Measurements from ENCODE around the gene ADAT2.
"Not testable (repeated sequence)": the region's sequence is repeated elsewhere in the genome, so short reads cannot be mapped to it uniquely, and the experiment has no call there.

Gene ADAT2

GRCh38 chr6:143450453-143451371, at the start of gene ADAT2, which contains the start of gene PEX3:
TSS of gene ADAT2 (minus strand) at chr6:143450695. CDS start at chr6:143450658, 37 bp downstream.
TSS of gene PEX3 (plus strand) at chr6:143450805. CDS start at chr6:143451043, 238 bp downstream.
- DNase-seq (ENCODE audit: low spot score): peak; percentile 84

GRCh38 chr6:143498428-143498827, 47.9 kb upstream of the ADAT2 start:
- DNase-seq (ENCODE audit: low spot score): no peak

GRCh38 chr6:143496974-143497373, 46.5 kb upstream of the ADAT2 start:
- no peak for DNase-seq (ENCODE audit: low spot score)

- no peak for DNase-seq (ENCODE audit: low spot score)
These were observed 40.3 kb upstream of the ADAT2 start for GRCh38 chr6:143490775-143491174.

GRCh38 chr6:143490244-143490643, 39.7 kb upstream of the ADAT2 start:
- no peak for DNase-seq (ENCODE audit: low spot score)

GRCh38 chr6:143486752-143487151, 36.3 kb upstream of the ADAT2 start:
- no peak for DNase-seq (ENCODE audit: low spot score)

- no peak for DNase-seq (ENCODE audit: low spot score)
These were observed 35.5 kb upstream of the ADAT2 start for GRCh38 chr6:143485967-143486366.

GRCh38 chr6:143482593-143482992, 32.1 kb upstream of the ADAT2 start:
- DNase-seq (ENCODE audit: low spot score): no peak

- no peak for DNase-seq (ENCODE audit: low spot score)
These were observed 28.1 kb upstream of the ADAT2 start for GRCh38 chr6:143478479-143479062.

- no peak for DNase-seq (ENCODE audit: low spot score)
These were observed 26.1 kb upstream of the ADAT2 start for GRCh38 chr6:143476545-143476944.

- DNase-seq (ENCODE audit: low spot score): no peak
These were observed 21.3 kb upstream of the ADAT2 start for GRCh38 chr6:143471822-143472221.

- DNase-seq (ENCODE audit: low spot score): not testable (repeated sequence)
These were observed 18.3 kb upstream of the ADAT2 start for GRCh38 chr6:143468823-143469222.

GRCh38 chr6:143468026-143468425, 17.5 kb upstream of the ADAT2 start:
- DNase-seq (ENCODE audit: low spot score): no peak

- DNase-seq (ENCODE audit: low spot score): no peak
These were observed 15.1 kb upstream of the ADAT2 start for GRCh38 chr6:143465546-143465945.

- DNase-seq (ENCODE audit: low spot score): no peak
These were observed 7.3 kb upstream of the ADAT2 start for GRCh38 chr6:143457563-143458359.

GRCh38 chr6:143451531-143451930, 1.0 kb upstream of the ADAT2 start:
- DNase-seq (ENCODE audit: low spot score): peak; percentile 17

GRCh38 chr6:143449714-143450452, 612 bp downstream of the ADAT2 start:
- peak; percentile 45 for DNase-seq (ENCODE audit: low spot score)

GRCh38 chr6:143449082-143449713, 1.3 kb downstream of the ADAT2 start:
- DNase-seq (ENCODE audit: low spot score): peak; percentile 33

GRCh38 chr6:143447865-143448264, 2.6 kb downstream of the ADAT2 start:
- DNase-seq (ENCODE audit: low spot score): not testable (repeated sequence)

- DNase-seq (ENCODE audit: low spot score): no peak
These were observed 7.4 kb downstream of the ADAT2 start for GRCh38 chr6:143443096-143443495.

Measured in hematopoietic multipotent progenitor cell treated with erythropoietin and hydrocortisone succinate and interleukin-3 and kit ligand, for 17 days (in vitro differentiated cells).